HG03108 (cell line): ENCODE data around the gene SMCR8.
A peak's percentile ranks its signal among the peaks of the same experiment; 100 is the strongest.
"Not testable (repeated sequence)": the region's sequence is repeated elsewhere in the genome, so short reads cannot be mapped to it uniquely, and the experiment has no call there.

Experiments used
- ATAC-seq: cut with Tn5 transposase; IDR thresholded peaks from one replicate; pipeline ENCODE4 v1.9.1; 2021; ENCODE audit warnings: moderate library complexity; ENCODE audit not compliant: unreplicated experiment

Gene SMCR8

GRCh38 chr17:18356624-18357023 lies 41.5 kb downstream of the SMCR8 start:
- no peak for ATAC-seq

GRCh38 chr17:18360518-18360917 lies 45.4 kb downstream of the SMCR8 start:
- no peak for ATAC-seq

GRCh38 chr17:18361837-18362697 lies 47.0 kb downstream of the SMCR8 start:
- no peak for ATAC-seq

- ATAC-seq, result no peak
Measured at GRCh38 chr17:18362698-18363100, 47.6 kb downstream of the SMCR8 start.

- ATAC-seq, result peak; percentile 99
Measured at GRCh38 chr17:18363101-18364049, 48.3 kb downstream of the SMCR8 start, which contains the start of gene SHMT1. Gene SHMT1 (minus strand): TSS chr17:18363550. CDS start chr17:18355981, 7,569 bp downstream.

- no peak for ATAC-seq
Measured at GRCh38 chr17:18364166-18364565, 49.1 kb downstream of the SMCR8 start.

GRCh38 chr17:18368946-18369345 lies 53.9 kb downstream of the SMCR8 start:
- no peak for ATAC-seq

GRCh38 chr17:18370761-18371160 lies 55.7 kb downstream of the SMCR8 start:
- no peak for ATAC-seq

- no peak for ATAC-seq
Measured at GRCh38 chr17:18371455-18371854, 56.4 kb downstream of the SMCR8 start.

- not testable (repeated sequence) for ATAC-seq
Measured at GRCh38 chr17:18373181-18373580, 58.1 kb downstream of the SMCR8 start.

- no peak for ATAC-seq
Measured at GRCh38 chr17:18374216-18374615, 59.1 kb downstream of the SMCR8 start.
